CD14-positive monocyte (primary cell): ENCODE data around the gene DYNC2I2. TPM values are rescaled to one million over a fixed set of nuclear protein-coding genes. Genes with fewer than 3 reads are reported as not detected.

Experiments used
- DNase-seq, 3 donors: peaks; one replicate each; pipeline ENCODE4 v3.0.0-alpha.2; 2011 to 2022
- H2AFZ ChIP-seq: 2 replicates; pipeline ENCODE4 v1.6.0; 2012; ENCODE audit warnings: mild to moderate bottlenecking, low read depth, low read length, inconsistent platforms; ENCODE audit not compliant: insufficient read depth, poor library complexity, severe bottlenecking
- H3K27ac ChIP-seq, 2 donors: 1 replicate in 1 of 2; 2 replicates in 1 of 2; pipeline ENCODE4 v1.5.1; 2012 to 2013; ENCODE audit warnings: low read length in 2 of 2, control low read depth in 1 of 2, inconsistent platforms in 1 of 2, low read depth in 1 of 2, mild to moderate bottlenecking in 1 of 2
- H3K27me3 ChIP-seq, 2 donors: one replicate each; pipeline versions ENCODE4 v1.6.0 to v1.6.1; 2011 to 2013; ENCODE audit warnings: low read length in 2 of 2; ENCODE audit not compliant: control insufficient read depth in 2 of 2, insufficient read depth in 2 of 2
- H3K36me3 ChIP-seq, 2 donors: replicated peaks in 1 of 2; 1 replicate in 1 of 2; 2 replicates in 1 of 2; pipeline versions ENCODE4 v1.5.1 to v1.6.1; 2012 to 2013; ENCODE audit warnings: low read length in 2 of 2, control low read depth in 1 of 2, inconsistent platforms in 1 of 2, mild to moderate bottlenecking in 1 of 2; ENCODE audit not compliant: insufficient read depth in 2 of 2, control insufficient read depth in 1 of 2
- H3K4me1 ChIP-seq, 2 donors: 1 replicate in 1 of 2; 2 replicates in 1 of 2; pipeline versions ENCODE4 v1.5.1 to v1.6.1; 2012 to 2013; ENCODE audit warnings: low read length in 2 of 2, control low read depth in 1 of 2, inconsistent platforms in 1 of 2, mild to moderate bottlenecking in 1 of 2, moderate library complexity in 1 of 2; ENCODE audit not compliant: insufficient read depth in 2 of 2, control insufficient read depth in 1 of 2
- H3K4me2 ChIP-seq: replicated peaks from 2 replicates; pipeline ENCODE3; 2012; ENCODE audit warnings: low read length, moderate library complexity, mild to moderate bottlenecking; ENCODE audit not compliant: poor library complexity, severe bottlenecking; ENCODE audit errors: extremely low read depth
- H3K4me3 ChIP-seq, 3 experiments: fragments of 200-600 bp in 1 of 3; sonication (generic) in 1 of 3; replicated peaks in 1 of 3; 1 replicate in 2 of 3; 2 replicates in 1 of 3; pipeline ENCODE4 v1.5.1; 2011 to 2013; ENCODE audit warnings: low read length in 3 of 3, mild to moderate bottlenecking in 3 of 3, control low read depth in 2 of 3, low read depth in 2 of 3, inconsistent platforms in 1 of 3, moderate library complexity in 1 of 3
- H3K79me2 ChIP-seq: 2 replicates; pipeline ENCODE4 v1.6.0; 2012; ENCODE audit warnings: mild to moderate bottlenecking, control low read depth, inconsistent platforms, low read length, moderate library complexity; ENCODE audit not compliant: insufficient read depth
- H3K9ac ChIP-seq: 2 replicates; pipeline ENCODE4 v1.6.0; 2017; ENCODE audit warnings: low read length, mild to moderate bottlenecking; ENCODE audit not compliant: insufficient read depth, poor library complexity, severe bottlenecking
- H3K9me3 ChIP-seq, 2 donors: replicated peaks in 1 of 2; 1 replicate in 1 of 2; 2 replicates in 1 of 2; pipeline versions ENCODE4 v1.5.1 to v1.6.1; 2012 to 2013; ENCODE audit warnings: low read length in 2 of 2, control low read depth in 1 of 2; ENCODE audit not compliant: control insufficient read depth in 1 of 2, insufficient read depth in 1 of 2
- H4K20me1 ChIP-seq: 2 replicates; pipeline ENCODE4 v1.6.0; 2012; ENCODE audit warnings: mild to moderate bottlenecking, low read length, control low read depth, moderate library complexity; ENCODE audit not compliant: insufficient read depth
- H3K27ac Mint-ChIP-seq, 7 donors: one replicate each; pipeline ENCODE4 v1.8.0; 2020; ENCODE audit warnings: mild to moderate bottlenecking in 7 of 7, mixed read lengths in 7 of 7, moderate library complexity in 6 of 7, inconsistent platforms in 2 of 7
- H3K27me3 Mint-ChIP-seq, 3 donors: one replicate each; pipeline ENCODE4 v1.8.0; 2021 to 2022; ENCODE audit warnings: low read depth in 3 of 3, mild to moderate bottlenecking in 3 of 3, mixed read lengths in 3 of 3, moderate library complexity in 3 of 3, inconsistent platforms in 1 of 3
- H3K36me3 Mint-ChIP-seq, 2 donors: one replicate each; pipeline ENCODE4 v1.8.0; 2020; ENCODE audit warnings: mixed read lengths in 2 of 2, inconsistent platforms in 1 of 2, mild to moderate bottlenecking in 1 of 2
- H3K4me1 Mint-ChIP-seq: one replicate; pipeline ENCODE4 v1.8.0; 2020; ENCODE audit warnings: mild to moderate bottlenecking, mixed read lengths
- H3K4me3 Mint-ChIP-seq, 2 donors: one replicate each; pipeline ENCODE4 v1.8.0; 2020; ENCODE audit warnings: mild to moderate bottlenecking in 2 of 2, mixed read lengths in 2 of 2, moderate library complexity in 1 of 2
- H3K9me3 Mint-ChIP-seq, 7 donors: one replicate each; pipeline ENCODE4 v1.8.0; 2020 to 2022; ENCODE audit warnings: mixed read lengths in 7 of 7, mild to moderate bottlenecking in 6 of 7, moderate library complexity in 6 of 7, inconsistent platforms in 2 of 7
- CTCF ChIP-seq: fragments of 200-600 bp; IDR thresholded peaks from one replicate; pipeline ENCODE4 v1.8.0; 2022; ENCODE audit warnings: antibody characterized with exemption, mild to moderate bottlenecking
- WGBS: methylation state at CpG from one replicate; pipeline ENCODE4 v1.1.5; 2013; ENCODE audit warnings: missing lambda C conversion rate; ENCODE audit not compliant: insufficient coverage; 5-methylcytosine and 5-hydroxymethylcytosine counted together
- intact Hi-C, 2 donors: fragments of 100-400 bp; cut with micrococcal nuclease; formaldehyde crosslinking; loops; one replicate each; pipeline versions ENCODE4 v1.15.0 to v1.15.1; 2023
- polyA plus RNA-seq, 3 donors: library from polyadenylated mRNA; depleted of rRNA in 1 of 3; unstranded in 2 of 3; stranded (reverse) in 1 of 3; fragments of 300-500 nt in 2 of 3; fragments of >200 nt in 1 of 3; fragmentation: Illumina TruSeq in 2 of 3; gene quantifications; 1 replicate in 2 of 3; 2 replicates in 1 of 3; pipeline ENCODE4 v1.2.3, GENCODE V29; 2012 to 2021

Gene DYNC2I2
- polyA plus RNA-seq, 3 donors = 1.5 to 2.1 (median 1.9) TPM

GRCh38 chr9:128593039-128593438, 63.6 kb downstream of the DYNC2I2 start:
- Mint-ChIP-seq H3K4me1 (no peaks in the 10 kb centered on the region), H3K9me3 (no peaks in the 10 kb centered on the region), H3K36me3 (peaks cover 64 to 95% of the 10 kb centered on the region in 2 donors), H3K27ac (peak overlapping the region in 1 of 7 donors; percentile 26), H3K27me3 (no peaks in the 10 kb centered on the region), H3K4me3 (no peak overlapping the region)
- Histone ChIP-seq H3K36me3 (peaks cover 66 to 94% of the 10 kb centered on the region in 2 donors), H3K4me2 (no peak overlapping the region), H3K27me3 (no peaks in the 10 kb centered on the region), H3K9me3 (no peaks in the 10 kb centered on the region), H3K4me3 (no peak overlapping the region), H2AFZ (no peak overlapping the region), H3K4me1 (no peaks in the 10 kb centered on the region), H3K79me2 (no peaks in the 10 kb centered on the region), H3K9ac (no peak overlapping the region), H4K20me1 (no peaks in the 10 kb centered on the region), H3K27ac (no peak overlapping the region)
- intact Hi-C loops = no loop called here
- WGBS = 89% methylated on average over 5 of the region's 6 CpGs
- DNase-seq = no peak
- TF ChIP-seq CTCF = no peak

GRCh38 chr9:128588581-128589233, 67.9 kb downstream of the DYNC2I2 start:
- intact Hi-C loops = no loop called here
- Mint-ChIP-seq H3K4me3 (no peak overlapping the region), H3K27ac (peak overlapping the region in 1 of 7 donors; percentile 43), H3K4me1 (no peaks in the 10 kb centered on the region), H3K9me3 (peaks cover 0 to 2% (median 0%) of the 10 kb centered on the region in 7 donors), H3K27me3 (peaks cover 0 to 2% (median 0%) of the 10 kb centered on the region in 3 donors), H3K36me3 (peaks cover 78 to 99% of the 10 kb centered on the region in 2 donors)
- Histone ChIP-seq H3K4me2 (no peak overlapping the region), H3K4me3 (no peak overlapping the region), H3K4me1 (no peaks in the 10 kb centered on the region), H3K79me2 (no peaks in the 10 kb centered on the region), H3K9ac (no peak overlapping the region), H3K27ac (no peak overlapping the region), H4K20me1 (no peaks in the 10 kb centered on the region), H2AFZ (no peak overlapping the region), H3K9me3 (no peaks in the 10 kb centered on the region), H3K27me3 (no peaks in the 10 kb centered on the region), H3K36me3 (peaks cover 79 to 95% of the 10 kb centered on the region in 2 donors)
- DNase-seq = no peak
- WGBS = 98% methylated on average over 7 of the region's 11 CpGs
- TF ChIP-seq CTCF = no peak
